ENCODE data around the gene CIDEA. TPM values are rescaled to one million over a fixed set of nuclear protein-coding genes. Genes with fewer than 3 reads are reported as not detected.

CIDEA gene
- total RNA-seq, 1 donor from 2014 or later = not detected

Other genes with a start within 250 kb of the CIDEA start
- not detected in 2 replicates for gene ANKRD62, start 160.5 kb upstream of the CIDEA start, total RNA-seq
- gene TUBB6, start 53.9 kb downstream of the CIDEA start, total RNA-seq = 54.2 and 57.2 TPM in 2 replicates
- gene AFG3L2, start 122.9 kb downstream of the CIDEA start, total RNA-seq = 61.8 and 65.1 TPM in 2 replicates
- gene PRELID3A, start 153.6 kb downstream of the CIDEA start, total RNA-seq = 6.7 and 8.7 TPM in 2 replicates

Data from activated T-helper 2 cell treated with anti-CD3 and anti-CD28 coated beads, Interferon-gamma antibody, Interleukin-2, Interleukin-4, amounts not matched to agents 10 μg/mL and 5 μg/mL and 100 μg/mL, durations not matched to agents 14 hours and 24 hours and 36 hours (primary cell).